ENCODE results near the gene FIBCD1.
"Not testable (repeated sequence)": the region's sequence is repeated elsewhere in the genome, so short reads cannot be mapped to it uniquely, and the experiment has no call there.

The FIBCD1 gene

DNA sequence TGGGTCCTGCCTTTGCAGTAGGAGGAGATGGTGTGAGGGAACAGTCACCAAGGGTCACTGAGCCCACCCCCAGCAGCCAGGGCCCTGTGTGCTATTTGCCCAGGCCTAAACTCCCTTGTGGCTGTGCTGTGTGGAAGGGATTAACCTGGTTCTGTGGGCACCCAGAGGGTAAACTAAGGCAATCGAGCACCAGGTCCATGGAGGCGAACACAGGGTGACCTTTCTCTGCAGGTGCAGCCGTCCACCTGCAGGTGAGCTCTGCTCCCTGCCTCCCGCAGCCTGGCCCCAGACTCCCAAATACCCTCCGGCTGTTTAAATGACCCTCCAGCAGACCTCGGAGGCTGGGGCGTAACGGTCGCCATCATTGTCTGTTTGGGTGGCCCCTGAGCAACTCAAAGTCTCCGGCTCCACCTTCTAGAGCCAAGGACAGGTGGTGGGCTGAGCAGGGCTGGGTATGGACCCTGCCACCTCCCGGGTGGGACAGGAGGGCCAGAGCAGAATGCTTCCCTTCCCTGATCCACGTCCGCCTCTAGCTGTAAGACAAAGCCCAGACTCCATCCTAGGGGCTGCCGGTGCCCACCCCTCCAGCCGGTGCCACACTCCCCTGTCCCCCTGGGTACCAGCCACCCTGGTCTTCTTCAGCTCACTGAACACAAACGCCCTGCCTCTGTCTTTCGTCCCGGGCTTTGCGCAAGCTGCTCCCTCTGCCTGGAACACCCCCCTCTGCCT, 34.1 kb upstream of the FIBCD1 start:
- no peak for DNase-seq

DNA sequence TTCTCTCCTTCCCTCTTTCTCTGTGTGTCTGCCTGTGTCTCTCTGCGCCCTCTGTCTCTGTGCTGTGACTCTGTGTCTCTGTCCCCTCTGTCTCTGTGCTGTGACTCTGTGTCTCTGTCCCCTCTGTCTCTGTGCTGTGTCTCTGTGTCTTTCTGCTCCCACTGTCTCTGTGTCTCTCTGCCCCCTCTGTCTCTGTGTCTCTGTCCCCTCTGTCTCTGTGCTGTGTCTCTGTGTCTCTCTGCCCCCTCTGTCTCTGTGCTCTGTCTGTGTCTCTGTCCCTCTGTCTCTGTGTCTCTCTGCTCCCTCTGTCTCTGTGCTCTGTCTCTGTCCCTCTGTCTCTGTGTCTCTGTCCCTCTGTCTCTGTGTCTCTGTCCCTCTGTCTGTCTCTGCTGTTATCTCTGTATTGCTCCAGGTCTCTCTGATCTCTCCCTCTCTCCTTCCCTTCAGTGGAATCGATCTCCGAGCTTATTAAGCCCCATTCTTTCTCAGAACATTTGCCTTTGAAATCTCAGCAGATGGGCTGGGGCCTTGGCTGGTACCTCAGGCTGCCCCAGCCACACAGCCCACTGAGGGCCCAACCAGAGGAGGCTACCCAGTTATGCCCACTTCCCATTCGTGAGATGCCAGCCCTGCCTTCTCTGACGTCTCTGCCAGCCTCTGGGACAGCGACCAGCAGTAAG, 33.4 kb upstream of the FIBCD1 start:
- no peak for DNase-seq

DNA sequence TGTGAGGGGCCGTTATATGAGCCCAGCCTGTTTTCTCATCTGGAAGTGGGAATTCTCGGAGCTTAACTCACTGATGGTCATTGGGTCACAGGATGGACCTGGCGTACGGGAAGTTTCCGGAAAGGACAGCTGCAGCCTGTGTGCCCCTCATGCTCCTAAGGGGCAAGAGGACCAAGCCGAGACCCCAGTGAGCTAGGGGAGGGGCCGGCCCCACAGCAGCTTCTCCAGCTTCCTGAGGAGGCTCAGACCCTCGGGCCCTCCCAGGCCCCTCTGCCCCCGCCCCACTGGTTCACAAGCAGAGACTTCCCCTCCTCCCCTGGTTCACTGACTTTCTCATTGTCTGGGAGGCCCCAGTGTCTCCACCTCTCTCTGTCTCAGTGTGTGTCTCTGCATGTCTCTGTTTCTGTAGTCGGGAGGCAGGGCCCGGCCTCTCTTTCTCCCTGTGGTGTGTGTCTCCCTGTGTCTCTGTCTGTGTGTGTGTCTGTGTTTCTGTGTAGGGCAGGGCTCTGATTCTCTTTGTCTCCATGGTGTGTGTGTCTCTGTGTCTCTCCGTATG, 32.3 kb upstream of the FIBCD1 start:
- no peak for DNase-seq

DNA sequence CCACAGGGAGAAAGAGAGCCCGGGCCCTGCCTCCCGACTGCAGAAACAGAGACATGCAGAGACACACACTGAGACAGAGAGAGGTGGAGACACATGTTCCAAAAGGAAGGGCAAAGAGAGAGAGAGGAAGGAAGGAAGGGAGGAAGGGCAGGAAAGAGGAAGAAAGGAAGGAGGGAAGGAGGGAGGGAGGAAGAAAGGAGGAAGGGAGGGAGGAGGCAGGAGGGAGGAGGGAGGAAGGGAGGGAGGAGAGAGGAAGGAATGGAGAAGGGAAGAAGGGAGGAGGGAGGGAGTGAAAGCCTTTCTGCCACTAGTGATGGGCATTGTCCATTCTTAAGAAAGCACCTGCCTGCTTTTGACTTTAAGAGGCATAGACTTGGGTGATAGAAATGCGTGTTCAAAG, 31.8 kb upstream of the FIBCD1 start:
- DNase-seq, result no peak

DNA sequence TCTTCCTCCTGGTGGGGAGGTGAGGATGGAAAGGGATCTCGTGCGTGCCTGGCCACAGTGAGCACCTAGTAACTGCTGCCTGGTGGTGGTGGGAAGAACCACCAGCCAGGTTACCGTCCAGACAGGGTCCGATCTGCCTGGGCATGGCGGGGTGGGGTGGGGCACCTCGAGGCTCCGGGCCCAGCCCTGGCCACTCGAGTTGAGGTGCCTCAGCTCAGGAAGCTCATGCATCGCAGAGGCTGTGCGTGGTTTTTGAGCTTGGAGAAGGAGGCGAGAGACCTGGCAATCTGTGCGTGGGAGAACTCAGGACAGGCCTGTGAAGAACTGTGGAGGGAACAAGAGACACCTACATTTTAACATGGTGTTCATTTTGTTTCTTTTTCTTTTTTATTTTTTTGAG, 31.0 kb upstream of the FIBCD1 start:
- no peak for DNase-seq

DNA sequence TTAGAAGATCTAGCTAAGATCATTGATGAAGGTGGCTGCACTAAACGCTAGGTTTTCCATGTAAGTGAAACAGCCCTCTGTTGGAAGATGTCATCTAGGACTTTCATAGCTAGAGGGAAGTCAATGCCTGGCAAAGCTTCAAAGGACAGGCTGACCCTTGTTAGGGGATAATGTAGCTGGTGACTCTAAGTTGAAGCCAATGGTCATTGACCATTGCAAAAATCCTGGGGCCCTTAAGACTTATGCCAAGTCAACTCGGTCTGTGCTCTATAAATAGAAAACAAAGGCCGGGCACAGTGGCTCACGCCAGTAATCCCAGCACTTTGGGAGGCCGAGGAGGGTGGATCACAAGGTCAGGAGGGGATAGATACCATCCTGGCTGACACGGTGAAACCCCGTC, 26.6 kb upstream of the FIBCD1 start:
- DNase-seq, result no peak

DNA sequence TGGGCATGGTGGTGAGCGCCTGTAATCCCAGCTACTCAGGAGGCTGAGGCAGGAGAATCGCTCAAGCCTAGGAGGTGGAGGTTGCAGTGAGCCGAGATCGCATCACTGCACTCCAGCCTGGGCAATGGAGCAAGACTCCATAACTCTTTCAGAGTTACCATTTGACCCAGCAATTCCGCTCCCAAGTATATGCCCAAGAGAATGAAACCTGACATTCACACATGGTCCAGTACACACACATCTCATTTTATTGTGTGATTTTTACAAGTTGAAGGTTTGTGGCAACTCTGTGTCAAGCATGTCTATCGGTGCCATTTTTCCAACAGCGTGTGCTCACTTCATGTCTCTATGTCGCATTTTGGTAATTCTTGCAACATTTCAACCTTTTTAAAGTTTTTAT, 24.9 kb upstream of the FIBCD1 start:
- DNase-seq, result no peak

DNA sequence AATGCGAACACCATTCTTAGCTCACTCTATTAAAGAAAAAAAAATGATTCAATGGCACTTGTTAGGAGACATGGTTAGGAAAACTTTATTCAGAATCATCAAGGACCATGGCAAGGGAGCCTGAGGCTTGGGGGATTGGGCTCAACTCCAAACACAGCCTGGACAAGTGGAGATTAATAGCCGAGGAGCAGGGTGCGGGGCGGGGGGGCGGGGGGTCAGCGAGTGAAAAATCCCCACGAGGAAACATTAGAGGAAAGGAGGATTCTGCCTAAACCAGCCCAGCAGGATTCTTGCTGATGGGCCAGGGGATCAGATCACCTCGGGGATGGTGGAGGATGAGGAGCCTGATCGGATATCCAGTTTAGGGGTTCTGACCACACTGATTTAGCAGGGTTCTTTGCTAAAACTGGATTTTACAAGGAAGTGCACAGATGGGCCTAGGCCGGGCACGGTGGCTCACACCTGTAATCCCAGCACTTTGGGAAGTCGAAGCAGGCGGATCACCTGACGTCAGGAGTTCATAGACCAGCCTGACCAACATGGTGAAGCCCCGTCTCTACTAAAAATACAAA, 24.4 kb upstream of the FIBCD1 start:
- DNase-seq, result no peak

DNA sequence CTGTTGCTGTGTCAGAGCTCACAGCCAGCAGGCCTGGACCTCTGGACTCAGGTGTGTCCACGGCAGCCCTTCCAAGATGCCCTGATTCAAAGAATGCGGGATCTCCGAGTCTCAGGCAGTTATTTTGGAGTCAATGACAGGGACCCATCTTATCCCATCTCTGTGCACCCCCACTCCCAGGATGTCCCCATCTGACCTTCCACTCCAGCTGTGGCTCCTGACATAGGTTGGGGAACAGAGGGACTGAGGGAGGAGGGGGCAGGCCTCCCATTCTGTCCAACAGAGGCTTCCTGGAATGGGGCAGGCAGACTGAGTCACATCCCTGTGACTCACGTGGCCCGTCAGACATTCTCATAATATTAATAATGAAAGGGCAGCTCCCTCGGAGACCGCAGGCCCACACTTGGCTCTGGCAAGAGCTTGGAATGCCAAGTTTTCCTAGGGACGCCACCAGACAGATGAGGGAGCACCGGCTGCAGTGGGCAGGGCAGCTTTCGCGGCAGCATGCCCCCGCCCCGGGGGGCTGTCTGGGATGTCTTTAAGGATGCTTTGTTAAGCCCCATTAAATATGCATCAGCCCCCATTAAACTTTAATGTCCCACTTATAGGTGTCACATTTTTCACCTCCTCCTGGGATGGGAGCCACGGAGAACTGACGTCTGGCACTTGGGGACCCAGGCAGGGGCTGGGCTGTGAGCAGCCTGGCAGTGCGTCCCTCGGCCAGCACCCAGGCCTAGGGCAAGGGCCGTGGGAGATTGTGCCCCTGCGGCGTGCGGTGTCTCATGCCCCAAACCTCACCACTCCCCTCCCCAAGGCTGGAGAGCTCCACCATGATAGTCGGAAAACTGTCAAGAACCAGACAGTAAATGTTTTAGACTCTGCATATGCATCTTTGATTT, 23.6 kb upstream of the FIBCD1 start:
- DNase-seq, result no peak

DNA sequence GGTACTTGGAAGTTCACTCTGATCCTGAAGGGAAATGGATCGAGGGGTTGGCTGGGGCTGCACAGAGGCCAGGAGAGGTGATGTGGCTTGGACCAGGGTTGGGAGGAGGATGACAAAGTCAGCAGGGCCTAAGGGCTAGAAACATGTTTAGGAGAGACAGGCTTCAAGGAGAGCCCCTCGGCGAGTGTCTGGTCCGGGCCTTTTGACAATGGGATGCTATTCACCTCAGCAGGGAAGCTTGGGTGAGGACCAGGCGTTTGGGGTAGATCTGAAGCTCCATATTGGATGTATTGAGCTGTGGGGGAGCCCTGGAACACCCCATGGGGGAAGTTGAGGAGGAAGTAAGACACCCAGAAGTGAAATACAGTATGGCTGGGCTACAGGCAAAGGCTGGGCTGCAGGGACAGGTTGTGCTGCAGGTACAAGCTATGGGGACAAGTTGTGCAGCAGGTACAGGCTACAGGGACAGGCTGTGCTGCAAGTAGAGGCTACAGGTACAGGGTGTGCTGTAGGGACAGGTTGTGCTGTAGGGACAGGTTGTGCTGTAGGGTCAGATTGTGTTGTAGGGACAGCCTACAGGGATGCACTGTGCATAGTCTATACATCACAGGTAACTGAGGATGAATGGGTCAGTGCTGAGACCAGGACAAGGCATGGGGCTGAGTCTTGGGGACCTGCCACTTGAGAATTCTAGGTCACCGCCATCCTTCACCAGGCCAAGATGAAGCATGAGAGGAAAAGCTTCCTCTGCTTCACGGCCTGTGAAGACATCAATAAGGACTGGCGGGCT, 22.7 kb upstream of the FIBCD1 start:
- no peak for DNase-seq

DNA sequence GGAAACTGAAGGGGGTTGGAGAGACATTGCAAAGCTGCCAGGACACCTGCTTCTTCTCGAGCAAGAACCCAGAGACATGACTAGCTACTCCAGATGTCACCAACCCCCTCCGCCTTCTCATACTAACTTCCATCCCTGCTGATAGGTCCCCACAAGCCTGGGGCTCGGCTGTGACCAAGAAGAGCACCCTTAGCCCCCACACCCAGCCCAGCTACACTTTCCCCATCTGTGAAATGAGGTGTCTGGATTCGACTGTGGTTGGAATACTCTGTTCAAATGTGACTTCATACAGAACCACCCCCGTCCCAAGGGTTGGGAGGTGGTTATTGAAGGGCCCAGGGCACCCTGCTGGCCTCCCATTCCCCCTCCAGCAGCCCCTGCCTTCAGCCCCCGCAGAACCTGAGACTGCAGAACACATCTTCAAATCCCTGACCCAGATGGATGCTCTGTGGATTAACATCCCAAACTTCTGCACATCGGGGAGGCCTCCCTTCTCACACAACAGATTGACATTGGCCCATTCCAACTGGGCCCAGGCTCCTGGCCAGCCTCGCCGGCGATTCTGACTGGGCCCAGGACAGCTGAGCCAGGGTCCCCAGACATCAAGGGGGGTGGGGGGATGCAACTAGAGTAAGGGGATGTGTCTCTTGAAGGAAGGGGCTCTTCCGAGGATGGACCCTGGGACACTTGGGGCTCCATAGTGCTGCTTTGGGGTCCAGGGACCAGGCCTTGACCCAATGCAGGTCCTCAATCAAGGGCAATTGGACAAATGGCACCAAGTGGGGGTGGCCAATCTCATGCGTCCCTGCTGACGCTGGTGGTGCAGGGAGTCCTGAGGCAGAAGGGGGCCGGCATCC, 21.7 kb upstream of the FIBCD1 start:
- DNase-seq, result no peak

DNA sequence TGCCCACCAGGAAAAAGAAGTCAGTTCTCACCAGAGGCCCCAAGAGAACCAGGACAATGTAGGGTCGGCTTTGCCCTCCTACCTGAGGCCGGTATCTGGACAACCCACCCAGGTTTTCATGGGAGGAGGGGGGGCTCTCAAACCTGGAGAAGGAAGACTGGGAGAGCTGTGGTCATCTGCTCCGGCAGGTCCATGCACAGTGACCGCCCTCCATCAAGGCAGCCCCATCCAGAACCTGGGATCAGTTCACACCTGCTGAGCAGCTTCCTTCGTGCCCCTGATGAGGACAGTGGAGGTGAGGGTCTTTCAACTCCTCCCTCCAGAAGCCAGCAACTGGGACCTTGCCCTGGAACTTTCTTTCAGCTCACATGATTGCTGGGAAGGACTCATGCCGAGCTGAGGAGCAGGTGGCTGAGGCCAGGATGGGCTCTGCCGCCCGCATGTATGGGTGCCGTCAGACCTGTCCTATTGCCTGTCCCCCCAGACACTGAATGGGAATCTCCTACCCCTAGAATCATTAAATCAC, 20.8 kb upstream of the FIBCD1 start:
- no peak for DNase-seq

DNA sequence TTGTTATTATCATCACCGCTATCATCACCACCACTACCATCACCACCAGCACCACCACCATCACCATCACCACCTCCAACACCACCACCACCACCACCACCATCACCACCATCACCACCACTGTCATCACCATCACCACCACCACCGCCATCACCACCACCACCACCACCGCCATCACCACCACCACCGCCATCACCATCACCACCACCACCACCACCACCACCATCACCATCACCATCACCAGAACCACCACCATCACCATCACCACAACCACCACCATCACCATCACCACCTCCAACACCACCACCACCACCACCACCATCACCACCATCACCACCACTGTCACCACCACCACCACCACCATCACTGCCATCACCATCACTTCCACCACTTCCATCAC, 19.5 kb upstream of the FIBCD1 start:
- not testable (repeated sequence) for DNase-seq

DNA sequence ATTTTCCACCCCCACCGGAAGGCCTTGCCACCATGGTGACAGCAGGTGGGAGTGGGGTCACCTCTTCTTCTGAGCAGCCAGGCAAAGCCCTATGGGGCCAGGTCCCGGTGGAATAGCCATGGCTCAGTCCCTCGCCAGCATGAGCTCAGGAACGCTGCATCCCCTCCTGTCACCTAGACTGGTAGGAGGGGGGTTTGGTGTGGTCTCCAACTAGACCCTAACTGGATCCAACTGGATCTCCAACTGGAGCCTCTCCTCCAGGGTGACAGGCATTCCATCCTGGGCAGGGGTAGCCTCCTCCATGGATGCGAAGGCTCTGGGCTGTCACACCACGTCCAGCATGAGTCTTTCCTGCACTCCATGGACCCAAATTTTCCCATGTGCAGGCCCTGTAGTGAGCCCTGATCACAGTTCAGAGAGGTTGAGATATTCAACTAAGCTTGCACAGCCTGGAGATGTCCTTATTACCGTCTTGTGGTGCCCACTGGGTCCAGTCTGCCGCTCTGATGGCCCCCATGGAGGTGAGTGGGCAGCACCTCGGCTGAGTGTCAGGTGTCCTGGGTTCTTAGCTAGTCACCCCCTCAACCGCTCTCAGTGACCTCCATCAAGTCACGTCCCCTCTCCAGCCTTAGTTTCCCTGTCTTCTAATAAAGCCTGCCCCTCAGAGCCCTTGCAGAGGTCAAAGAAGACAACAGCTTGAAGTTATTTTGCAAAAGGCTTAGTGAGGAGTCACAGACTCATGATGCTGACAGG, 18.6 kb upstream of the FIBCD1 start:
- no peak for DNase-seq

DNA sequence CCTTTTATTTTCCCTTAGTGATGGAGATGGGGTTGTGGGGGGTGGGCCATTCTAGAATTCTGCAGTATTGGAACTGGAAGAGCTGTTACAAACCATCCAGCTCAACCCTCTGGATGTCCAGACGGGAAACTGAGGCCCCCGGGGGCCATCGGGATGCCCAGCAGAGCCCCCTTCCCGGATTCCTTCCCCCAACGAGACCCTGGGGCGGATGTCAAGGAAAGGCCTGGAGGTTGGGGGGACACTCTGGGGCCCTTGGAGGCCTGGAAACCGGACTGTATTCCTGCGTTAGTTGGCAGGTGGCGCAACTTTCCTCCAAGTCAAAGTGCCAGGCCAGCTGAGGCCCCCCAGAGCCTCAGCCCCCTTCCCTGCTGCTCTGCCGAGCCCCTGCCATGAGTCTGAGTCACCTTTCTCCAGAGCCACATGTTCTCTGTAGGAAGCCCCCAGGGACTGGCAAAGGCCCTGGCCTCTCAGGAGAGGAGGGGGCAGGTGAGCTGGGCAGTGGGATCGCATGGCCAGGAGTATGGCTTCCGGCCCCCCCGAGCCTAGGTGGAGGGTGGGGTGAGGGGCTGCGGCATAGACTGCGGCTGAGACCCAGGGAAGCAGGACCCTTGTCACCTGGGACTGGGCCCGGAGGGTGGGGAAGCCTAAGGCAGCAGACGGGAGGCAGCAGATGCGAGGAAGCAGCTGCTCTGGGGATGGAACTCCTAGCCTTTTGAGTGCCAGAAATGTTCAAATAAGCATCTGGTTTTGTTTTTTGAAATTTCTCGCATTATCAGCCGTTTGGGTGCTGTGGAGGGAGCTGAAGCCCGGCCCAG, 17.8 kb upstream of the FIBCD1 start:
- DNase-seq, result no peak

DNA sequence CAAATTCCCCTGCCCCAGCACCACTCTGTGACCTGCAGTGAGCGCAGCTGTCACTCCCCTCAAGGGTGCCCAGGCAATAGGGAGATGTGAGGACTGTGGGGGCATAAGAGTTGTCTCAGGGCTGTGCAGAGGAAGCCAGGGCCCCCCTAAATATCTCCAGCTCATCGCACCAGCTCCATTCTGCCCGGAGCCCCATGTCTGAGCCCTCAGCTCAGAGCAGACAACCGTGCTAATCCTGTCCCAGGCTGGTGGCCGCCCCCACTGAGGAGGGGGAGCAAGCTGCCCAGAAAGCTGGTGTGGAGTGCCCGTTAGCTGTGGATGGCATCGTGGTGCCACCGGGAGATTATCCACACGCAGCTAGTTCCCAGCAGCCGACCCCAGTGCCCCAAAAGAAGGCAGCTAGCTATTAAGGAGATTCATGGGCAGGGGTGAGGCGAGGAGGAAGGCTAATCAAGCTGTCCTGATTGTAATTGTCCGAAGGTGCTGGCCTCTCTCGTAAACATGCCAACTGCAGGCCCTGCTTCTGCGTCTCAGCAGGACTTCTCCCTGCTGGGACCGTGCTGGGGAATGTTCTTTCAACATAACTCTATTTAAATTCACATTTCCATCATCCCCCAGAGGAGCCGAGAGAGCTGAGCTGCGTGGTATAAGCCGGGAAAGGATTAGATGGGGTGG, 17.0 kb upstream of the FIBCD1 start:
- no peak for DNase-seq

DNA sequence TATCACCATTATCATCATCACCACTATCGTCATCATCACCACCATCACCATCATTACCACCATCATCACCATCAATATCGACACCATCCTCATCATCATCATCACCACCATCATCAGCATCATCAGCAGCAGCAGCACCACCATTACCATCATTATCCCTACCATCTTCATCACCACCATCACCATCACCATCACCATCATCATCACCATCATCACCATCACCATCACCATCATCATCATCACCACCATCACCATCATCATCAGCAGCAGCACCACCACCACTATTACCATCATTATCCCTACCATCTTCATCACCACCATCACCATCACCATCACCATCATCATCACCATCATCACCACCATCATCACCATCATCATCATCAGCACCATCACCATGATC, 15.9 kb upstream of the FIBCD1 start:
- not testable (repeated sequence) for DNase-seq

DNA sequence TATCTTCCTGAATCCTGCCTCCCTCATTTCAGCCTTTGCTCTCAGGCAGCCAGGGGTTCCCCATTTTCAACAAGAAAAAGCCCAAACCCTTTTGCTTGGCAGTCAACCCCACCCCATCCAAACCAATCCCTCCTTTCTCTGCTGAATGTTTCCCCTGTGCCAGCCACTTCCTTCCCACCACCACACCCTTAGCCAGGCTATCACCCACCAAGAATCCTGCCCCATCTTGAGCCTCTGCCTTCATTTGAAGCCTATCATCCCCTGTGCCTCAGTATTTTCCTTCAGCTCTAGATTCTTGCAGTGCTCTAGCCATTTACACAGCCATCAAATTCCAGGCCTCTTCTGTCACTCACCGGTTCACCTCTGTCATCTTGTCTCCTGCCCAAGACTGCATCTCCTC, 15.3 kb upstream of the FIBCD1 start:
- no peak for DNase-seq

Measured in CD4-positive, alpha-beta T cell treated with Interleukin-10 for 1 hour (primary cell).